ENCODE data around the gene SFTPD.
"Not testable (repeated sequence)": the region's sequence is repeated elsewhere in the genome, so short reads cannot be mapped to it uniquely, and the experiment has no call there.

Gene SFTPD

GRCh38 chr10:79923669-79924068, 25.2 kb downstream of the SFTPD start:
- DNase-seq, result no peak

DNA sequence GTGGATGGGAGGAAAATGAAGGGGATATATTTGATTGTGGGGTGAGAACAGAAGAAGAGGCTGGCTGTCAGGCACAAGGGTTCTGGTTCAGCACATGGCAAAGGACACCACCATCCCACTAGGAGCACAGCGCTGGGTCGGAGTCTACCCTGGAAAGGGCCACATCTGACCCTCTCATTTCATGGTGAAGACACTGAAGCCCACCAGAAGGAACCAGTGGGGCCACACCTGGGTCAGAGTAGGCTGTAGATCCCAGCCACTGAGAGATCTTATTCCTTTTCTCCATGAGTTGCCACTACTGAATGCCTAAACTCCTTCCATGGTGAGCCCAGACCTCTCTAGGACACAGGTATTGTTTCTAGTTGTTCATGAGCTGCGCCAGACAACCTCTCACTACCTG, 25.8 kb downstream of the SFTPD start:
- no peak for DNase-seq

GRCh38 chr10:79922011-79922412, 26.9 kb downstream of the SFTPD start:
- DNase-seq, result not testable (repeated sequence)

DNA sequence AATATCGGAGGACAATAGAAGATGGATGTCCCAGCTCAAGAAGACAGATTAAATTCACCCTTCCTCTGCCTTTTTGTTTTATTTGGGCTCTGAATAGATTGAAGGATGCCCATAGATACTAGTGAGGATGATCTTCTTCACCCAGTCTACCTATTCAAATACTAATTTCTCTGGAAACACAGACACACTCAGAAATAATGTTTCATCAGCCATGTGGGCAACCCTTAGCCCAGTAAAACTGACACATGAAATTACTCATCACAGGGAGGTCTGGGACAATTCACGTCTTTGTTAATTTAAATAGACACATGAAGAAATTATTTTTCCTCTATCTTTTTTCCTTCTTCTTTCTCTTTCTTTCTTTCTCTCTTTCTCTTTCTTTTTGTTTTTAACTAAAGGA, 33.1 kb downstream of the SFTPD start:
- not testable (repeated sequence) for DNase-seq

DNA sequence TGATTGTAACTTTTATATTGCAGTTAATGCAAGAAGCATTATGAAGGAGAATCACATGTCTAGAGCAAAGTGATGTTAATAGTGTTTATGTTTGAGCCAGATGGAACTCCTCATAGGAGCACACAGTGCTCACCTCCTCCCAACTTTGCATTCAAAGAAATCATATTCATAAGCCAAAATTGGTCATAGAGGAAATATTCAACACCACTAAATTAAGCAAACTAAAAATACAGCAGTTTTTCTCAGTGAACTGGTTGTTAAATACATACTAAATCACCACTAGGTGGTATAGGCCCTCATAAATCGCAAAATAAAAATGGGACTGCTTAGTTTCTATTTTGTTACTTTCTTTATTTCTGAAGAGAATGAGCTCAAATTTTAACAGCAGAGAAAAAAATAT, 34.4 kb downstream of the SFTPD start:
- not testable (repeated sequence) for DNase-seq

- DNase-seq, result no peak
These were observed 38.1 kb downstream of the SFTPD start for GRCh38 chr10:79910836-79911235.

- no peak for DNase-seq
These were observed 38.6 kb downstream of the SFTPD start for GRCh38 chr10:79910344-79910743.

- no peak for DNase-seq
These were observed 43.3 kb downstream of the SFTPD start for GRCh38 chr10:79905322-79906314.

- DNase-seq, result peak; percentile 72
These were observed 44.1 kb downstream of the SFTPD start for GRCh38 chr10:79904671-79905321.

DNA sequence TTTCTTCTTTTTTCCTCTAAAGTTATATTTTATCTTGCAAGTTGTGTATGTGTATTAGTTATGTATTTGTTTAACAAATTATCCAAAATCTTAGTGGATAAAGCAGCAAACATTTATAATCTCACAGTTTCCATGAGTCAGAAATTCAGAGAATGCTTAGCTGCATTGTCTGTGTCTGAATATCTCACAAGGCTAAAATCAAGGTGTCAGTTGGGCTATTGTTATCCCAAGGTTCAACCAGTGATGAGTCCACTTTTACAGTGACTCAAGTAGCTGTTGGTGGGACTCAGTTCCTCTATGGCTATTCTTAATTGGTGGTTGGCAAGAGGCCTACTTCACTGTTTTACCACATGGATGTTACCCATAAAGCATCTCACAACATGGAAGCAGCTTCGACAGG, 47.3 kb downstream of the SFTPD start:
- DNase-seq, result not testable (repeated sequence)

DNA sequence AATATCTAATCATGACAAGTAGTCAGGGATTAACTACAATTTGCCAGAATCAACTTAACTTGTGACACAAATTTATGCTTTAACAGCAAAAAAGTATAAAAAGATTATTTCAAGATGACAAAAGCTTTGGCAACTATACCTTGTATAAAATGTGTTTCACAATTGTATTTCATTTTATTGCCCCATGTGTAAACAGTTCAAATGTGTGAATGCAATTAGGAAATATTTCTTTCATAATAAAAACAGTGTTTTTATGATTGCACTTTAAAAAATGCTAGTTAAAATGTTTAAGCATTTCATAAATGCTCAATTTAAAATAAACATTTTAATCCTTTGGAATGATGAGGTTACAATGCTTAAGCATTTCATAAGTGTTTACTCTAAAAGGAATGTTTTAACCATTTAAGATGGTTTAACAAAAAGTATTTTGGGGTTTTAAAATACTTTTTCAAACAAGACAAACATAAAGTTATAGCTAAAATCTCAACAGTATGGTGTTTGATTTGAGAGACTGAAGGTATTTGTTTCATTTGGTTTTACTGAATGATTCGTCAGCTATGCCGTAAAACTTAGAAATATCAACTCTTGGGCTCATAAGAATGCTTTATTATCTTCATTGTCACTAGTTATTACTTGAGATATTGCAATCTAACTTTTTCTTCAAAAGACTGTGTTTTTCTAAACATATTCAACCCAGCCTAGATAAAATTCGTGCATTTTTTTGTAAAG, 50.1 kb downstream of the SFTPD start:
- no peak for DNase-seq

- not testable (repeated sequence) for DNase-seq
These were observed 56.0 kb downstream of the SFTPD start for GRCh38 chr10:79892896-79893295.

DNA sequence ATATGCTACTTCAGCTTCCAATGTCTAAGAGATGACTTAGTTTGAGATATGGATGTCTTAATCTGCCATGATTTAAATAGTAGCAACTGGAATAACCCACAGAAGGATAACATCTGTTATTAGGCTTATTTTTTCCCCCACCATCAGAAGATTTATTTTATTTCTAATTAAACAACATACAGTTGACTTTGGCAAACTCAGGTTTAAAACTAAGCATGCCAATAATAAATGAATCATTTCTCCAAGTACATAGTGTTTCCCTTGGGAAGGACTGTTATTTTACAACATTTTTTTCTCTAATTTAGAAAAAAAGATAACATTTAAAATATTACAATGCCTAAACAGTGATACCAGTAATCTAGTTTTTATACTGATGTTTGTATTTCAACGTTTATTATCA, 58.4 kb downstream of the SFTPD start:
- no peak for DNase-seq

- DNase-seq, result not testable (repeated sequence)
These were observed 59.9 kb downstream of the SFTPD start for GRCh38 chr10:79888984-79889383.

Data from NCI-H82 (cell line).